GM12891 (cell line): ENCODE data around the gene PPP2R2B.

Source experiments
- PAX5 ChIP-seq: IDR thresholded peaks from 2 replicates; pipeline ENCODE4 v1.6.1; 2011; ENCODE audit warnings: low read length, moderate library complexity, mild to moderate bottlenecking; ENCODE audit not compliant: insufficient read depth, severe bottlenecking
- POLR2A ChIP-seq: IDR thresholded peaks from 2 replicates; pipeline ENCODE4 v1.6.1; 2011; ENCODE audit warnings: low read depth, low read length, control low read depth
- POLR2AphosphoS5 ChIP-seq: IDR thresholded peaks from 2 replicates; pipeline ENCODE4 v1.6.1; 2011; ENCODE audit warnings: low read depth, low read length, control low read depth
- SPI1 ChIP-seq: IDR thresholded peaks from 2 replicates; pipeline ENCODE4 v1.6.1; 2011; ENCODE audit warnings: low read depth, low read length, control low read depth
- TAF1 ChIP-seq: IDR thresholded peaks from 2 replicates; pipeline ENCODE4 v1.6.1; 2011; ENCODE audit warnings: low read depth, low read length, control low read depth

DNA sequence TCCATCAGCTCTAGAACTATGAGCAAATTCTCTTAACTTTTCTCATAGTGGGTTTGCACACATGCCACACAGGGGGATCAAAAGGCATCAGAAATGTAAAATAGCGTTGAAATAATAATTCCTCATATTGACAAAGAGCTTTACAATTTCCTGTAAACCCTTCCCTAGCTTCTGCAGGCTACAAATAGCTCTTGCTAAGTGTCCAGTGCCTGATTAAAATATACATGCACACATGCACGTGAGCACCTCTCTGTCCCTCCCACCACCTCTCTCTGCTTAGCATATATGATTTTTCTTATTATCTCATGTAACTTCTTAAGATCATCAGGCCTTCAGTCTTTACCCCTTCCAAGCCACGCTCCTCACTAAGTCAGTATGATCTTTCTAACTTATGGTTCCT lies 13.7 kb upstream of the PPP2R2B start:
- TF ChIP-seq POLR2A = no peak
- TF ChIP-seq TAF1 = no peak
- TF ChIP-seq PAX5 = no peak
- TF ChIP-seq POLR2AphosphoS5 = no peak
- no peak for TF ChIP-seq SPI1
